Epidermal melanocyte (primary cell): ENCODE data around the gene TCEAL9.
"Not testable (repeated sequence)": the region's sequence is repeated elsewhere in the genome, so short reads cannot be mapped to it uniquely, and the experiment has no call there.

Source experiments
- DNase-seq: peaks from one replicate; pipeline ENCODE4 v3.0.0; 2011; ENCODE audit warnings: low spot score; ENCODE audit not compliant: insufficient read length

The TCEAL9 gene

GRCh38 chrX:103356130-103356798, at the start of gene TCEAL9:
TSS of gene TCEAL9 (plus strand) at chrX:103356506. CDS start at chrX:103357685, 1,179 bp downstream.
- peak; percentile 45 for DNase-seq

DNA sequence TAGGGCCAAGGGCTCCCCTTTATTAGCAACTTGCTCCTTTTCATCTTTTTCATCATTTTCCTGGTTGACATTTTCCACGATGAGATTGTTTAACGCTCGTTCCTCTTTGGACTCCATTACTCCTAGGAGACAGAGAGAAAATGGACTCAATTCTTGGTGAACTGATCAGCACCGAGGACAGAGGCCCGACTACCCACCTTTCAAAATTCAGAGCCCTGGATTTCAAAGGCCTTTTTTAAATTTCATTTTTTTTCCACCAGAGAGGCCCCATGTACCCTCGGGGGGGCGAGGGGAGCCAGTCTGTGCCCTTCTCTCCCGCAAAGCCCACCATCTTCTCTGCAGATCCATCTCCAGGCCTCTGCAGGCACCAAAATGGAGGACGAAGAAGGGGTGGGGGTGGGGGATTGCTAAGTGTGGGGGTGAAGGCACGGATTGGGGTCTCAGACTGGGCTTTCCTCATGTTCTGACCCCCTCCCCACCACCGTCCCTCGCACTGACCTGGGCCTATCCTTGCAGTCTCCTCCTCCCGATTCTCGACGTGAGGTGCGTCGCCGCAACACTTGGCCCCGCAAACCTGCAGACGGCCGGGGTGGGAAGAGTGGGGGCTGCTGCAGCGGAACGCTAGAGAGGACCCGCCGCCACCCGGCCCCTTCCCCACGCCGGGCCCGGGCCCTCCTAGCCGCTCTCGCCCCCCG, 46.3 kb upstream of the TCEAL9 start:
- DNase-seq = no peak

GRCh38 chrX:103310555-103311398, 45.5 kb upstream of the TCEAL9 start, which contains the start of gene BEX2:
TSS of gene BEX2 (minus strand) at chrX:103310990. CDS start at chrX:103309976, 1,014 bp downstream.
- DNase-seq = no peak

GRCh38 chrX:103311399-103311780, 44.9 kb upstream of the TCEAL9 start:
- DNase-seq = no peak

GRCh38 chrX:103329991-103330390, 26.3 kb upstream of the TCEAL9 start, which contains the start of gene TCEAL7:
TSS of gene TCEAL7 (plus strand) at chrX:103330239. CDS start at chrX:103331404, 1,165 bp downstream.
- DNase-seq = no peak

GRCh38 chrX:103330681-103331288, 25.5 kb upstream of the TCEAL9 start:
- no peak for DNase-seq

DNA sequence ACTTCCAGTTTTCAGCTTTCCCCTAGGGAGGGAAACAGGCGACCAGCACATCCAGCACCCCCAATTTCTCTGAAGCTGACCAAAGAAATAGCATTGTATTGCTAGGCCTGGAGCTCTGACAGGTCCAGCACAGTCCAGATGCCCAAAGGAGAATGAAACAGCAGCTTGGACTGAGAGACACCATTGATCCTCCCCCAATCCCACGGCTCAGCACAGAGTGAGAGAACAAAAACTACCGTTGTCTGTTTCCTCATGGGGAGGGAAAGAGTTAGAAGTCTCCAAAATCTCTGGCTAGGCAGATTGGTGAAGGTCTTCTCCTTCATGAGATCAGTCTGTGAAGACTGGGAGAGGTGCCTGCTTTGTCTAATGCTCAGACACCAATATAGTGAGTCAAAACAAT, 17.6 kb upstream of the TCEAL9 start:
- DNase-seq = no peak

DNA sequence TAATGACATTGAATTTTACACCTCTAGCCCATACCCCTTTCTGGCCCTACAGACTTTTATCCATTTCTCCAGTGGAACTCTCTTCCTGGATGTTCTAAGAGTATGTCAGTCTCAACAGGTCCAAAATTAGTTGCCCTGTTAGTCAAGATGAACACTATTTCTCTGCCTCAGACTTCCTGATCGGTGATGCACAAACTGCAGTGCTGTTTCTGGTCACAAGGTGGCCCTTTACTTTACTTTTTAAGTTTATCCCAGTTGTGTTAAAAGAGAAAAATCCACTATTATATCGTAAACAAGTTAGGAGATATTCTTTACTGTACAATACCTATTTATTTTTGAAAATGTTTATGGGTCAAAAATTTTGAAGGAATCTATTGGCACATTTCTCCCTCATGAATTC, 13.2 kb upstream of the TCEAL9 start:
- DNase-seq = peak; percentile 38

- DNase-seq = no peak
Observed at GRCh38 chrX:103344606-103345005, 11.7 kb upstream of the TCEAL9 start.

GRCh38 chrX:103347682-103348397, 8.5 kb upstream of the TCEAL9 start:
- DNase-seq = no peak

DNA sequence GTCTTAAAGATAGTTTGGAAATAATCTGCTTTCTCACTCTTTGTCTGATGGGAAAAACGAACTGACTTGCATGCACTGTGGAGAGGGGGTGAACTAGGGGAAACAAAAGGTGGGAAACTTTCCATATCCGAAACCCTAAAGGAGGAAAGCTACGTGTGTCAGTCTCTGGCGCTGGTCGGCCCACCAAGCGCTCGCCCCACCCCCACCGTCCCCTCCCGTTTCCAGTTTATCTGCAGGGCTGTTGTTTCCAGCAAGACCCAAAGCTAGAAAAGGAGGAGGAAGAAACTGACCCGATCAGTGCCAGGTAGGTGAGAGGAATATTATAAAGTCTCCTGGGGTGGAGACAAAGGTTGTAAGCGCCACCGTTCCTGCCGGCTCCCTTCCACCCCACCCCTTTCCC, 552 bp downstream of the TCEAL9 start:
- DNase-seq = no peak

DNA sequence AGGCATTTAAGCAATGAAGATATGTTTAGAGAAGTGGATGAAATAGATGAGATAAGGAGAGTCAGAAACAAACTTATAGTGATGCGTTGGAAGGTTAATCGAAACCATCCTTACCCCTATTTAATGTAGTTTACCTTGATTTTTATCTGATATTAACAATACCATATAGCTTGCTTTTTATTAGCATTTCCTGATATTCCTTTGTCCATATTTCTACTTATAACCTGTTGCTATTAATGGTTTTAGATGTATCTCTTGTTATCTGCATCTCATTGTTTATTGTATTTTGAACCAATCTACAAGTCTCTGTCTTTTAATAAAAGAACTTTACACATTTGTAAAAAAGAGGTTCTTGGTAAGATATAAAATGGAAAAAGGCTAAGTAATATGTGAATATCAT, 1.6 kb downstream of the TCEAL9 start:
- no peak for DNase-seq

DNA sequence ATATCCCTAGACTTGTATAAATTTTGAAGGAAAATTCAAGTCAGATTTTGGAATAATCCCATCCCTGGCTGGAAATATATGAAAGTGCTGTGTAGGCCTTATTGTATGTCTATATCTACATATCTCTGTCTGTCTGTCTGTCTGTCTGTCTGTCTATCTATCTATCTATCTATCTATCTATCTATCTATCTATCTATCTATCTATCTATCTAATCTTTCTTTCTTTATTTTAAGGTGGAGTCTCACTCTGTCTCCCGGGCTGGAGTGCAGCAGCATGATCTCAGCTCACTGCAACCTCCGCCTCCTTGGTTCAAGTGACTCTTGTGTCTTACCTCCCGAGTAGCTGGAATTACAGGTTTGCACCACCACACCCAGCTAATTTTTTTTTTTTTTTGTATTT, 3.3 kb downstream of the TCEAL9 start:
- not testable (repeated sequence) for DNase-seq

GRCh38 chrX:103360092-103360491, 3.8 kb downstream of the TCEAL9 start:
- DNase-seq = no peak

- no peak for DNase-seq
Observed at GRCh38 chrX:103360916-103361315, 4.6 kb downstream of the TCEAL9 start.

DNA sequence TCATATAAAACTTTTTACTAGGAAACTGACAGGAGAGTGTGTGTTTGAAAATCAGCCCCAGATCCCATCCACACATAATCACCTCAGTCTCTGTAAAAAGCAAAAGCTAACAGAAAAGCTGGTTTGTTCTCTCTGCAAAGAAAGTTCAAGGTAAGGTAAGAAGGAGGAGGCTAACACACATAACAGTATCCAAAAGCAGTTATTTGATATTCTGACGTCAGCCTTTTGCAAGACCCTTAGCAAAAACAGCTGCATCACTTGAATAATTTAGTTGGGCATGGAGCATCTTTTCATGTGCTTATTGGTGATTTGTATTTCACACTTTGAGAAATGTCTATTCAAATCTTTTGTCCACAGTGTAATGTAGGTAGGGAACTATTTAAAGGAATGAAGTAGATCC, 5.5 kb downstream of the TCEAL9 start:
- DNase-seq = no peak

- no peak for DNase-seq
Observed at GRCh38 chrX:103362474-103362873, 6.2 kb downstream of the TCEAL9 start.

GRCh38 chrX:103363046-103363445, 6.7 kb downstream of the TCEAL9 start:
- no peak for DNase-seq

DNA sequence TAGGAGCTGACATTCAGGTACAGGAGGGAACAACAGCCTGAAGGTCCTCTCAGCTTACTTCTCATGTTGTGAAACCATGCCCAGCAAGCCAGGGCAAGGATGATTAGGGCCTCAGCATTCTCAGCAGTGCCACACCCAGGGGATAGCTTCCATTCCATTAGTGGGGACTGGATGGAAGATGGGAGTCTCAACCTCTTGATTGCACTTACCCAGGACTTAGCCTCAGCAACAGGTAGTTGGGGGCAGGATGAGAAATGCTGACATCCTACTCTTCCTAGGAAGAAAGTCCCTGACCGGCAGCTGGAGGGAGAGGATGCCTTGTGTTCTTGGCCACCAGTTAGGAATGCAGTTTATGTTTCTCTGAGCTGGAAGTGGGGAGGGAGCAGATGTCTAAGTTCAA, 11.2 kb downstream of the TCEAL9 start:
- no peak for DNase-seq

DNA sequence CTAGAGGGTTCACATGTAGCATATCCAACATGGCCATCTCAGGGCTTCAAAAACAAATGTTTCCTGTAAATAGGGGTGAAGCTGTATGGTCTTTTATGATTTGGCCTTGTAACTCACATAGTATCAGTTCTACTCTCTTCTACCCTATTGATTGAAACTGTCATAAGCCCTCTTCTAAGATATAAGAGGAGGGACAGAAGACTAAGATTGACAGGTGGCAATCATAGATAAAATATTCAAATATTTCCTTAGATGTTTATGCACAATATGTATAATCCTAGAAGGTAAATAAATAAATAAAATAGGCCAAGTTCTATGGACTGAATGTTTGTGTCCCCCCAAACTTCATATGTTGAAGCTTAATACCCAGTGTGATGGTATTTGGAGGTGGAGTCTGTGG, 13.2 kb downstream of the TCEAL9 start:
- no peak for DNase-seq

- no peak for DNase-seq
Observed at GRCh38 chrX:103372886-103373285, 16.6 kb downstream of the TCEAL9 start.
